ENCODE measurements around the gene EPS15. TPM values are rescaled to one million over a fixed set of nuclear protein-coding genes. Genes with fewer than 3 reads are reported as not detected.

The EPS15 gene
- total and polyA plus RNA-seq, 2 experiments from 2014 or later: 31.0 to 76.5 TPM

- H3K36me3 Mint-ChIP-seq (ENCODE audit: low read depth): no peaks in the 10 kb centered on the region
- Histone ChIP-seq H3K4me3 (no peak overlapping the region), H3K9me2 (ENCODE audit: insufficient read depth) (no peaks in the 10 kb centered on the region), H3K4me2 (no peak overlapping the region), H3K79me2 (replicated peaks; ENCODE audit: insufficient read depth) (no peaks in the 10 kb centered on the region), H3K27me3 (ENCODE audit: insufficient read depth) (no peaks in the 10 kb centered on the region), H3K27ac (ENCODE audit: low read depth) (no peak overlapping the region), H4K20me1 (replicated peaks; ENCODE audit: insufficient read depth) (no peaks in the 10 kb centered on the region), H3K36me3 (ENCODE audit: insufficient read depth) (no peaks in the 10 kb centered on the region), H2AFZ (no peak overlapping the region), H3K4me1 (ENCODE audit: insufficient read depth) (no peaks in the 10 kb centered on the region), H3F3A (replicated peaks; ENCODE audit: low read depth) (no peaks in the 10 kb centered on the region)
- DNase-seq (ENCODE audit: low spot score): no peak
- H3K27ac Mint-ChIP-seq: no peak overlapping the region
- no peaks in the 10 kb centered on the region for H3K4me1 Mint-ChIP-seq
- no peak for TF ChIP-seq REST (IDR thresholded peaks at IDR 0.05; ENCODE audit: unreplicated experiment)
- no peak for TF ChIP-seq ZNF114 (CRISPR knock-in tag; IDR thresholded peaks at IDR 0.05)
- TF ChIP-seq JUNB (IDR thresholded peaks at IDR 0.05; ENCODE audit: unreplicated experiment): no peak
- no peak for TF ChIP-seq STAT1 (IDR thresholded peaks at IDR 0.05; ENCODE audit: unreplicated experiment)
- TF ChIP-seq, protein P1, sequence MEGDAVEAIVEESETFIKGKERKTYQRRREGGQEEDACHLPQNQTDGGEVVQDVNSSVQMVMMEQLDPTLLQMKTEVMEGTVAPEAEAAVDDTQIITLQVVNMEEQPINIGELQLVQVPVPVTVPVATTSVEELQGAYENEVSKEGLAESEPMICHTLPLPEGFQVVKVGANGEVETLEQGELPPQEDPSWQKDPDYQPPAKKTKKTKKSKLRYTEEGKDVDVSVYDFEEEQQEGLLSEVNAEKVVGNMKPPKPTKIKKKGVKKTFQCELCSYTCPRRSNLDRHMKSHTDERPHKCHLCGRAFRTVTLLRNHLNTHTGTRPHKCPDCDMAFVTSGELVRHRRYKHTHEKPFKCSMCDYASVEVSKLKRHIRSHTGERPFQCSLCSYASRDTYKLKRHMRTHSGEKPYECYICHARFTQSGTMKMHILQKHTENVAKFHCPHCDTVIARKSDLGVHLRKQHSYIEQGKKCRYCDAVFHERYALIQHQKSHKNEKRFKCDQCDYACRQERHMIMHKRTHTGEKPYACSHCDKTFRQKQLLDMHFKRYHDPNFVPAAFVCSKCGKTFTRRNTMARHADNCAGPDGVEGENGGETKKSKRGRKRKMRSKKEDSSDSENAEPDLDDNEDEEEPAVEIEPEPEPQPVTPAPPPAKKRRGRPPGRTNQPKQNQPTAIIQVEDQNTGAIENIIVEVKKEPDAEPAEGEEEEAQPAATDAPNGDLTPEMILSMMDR (conservative IDR thresholded peaks at IDR 0.05; ENCODE audit: low read depth in 2 of 2): no peak
- no peak for TF ChIP-seq ETS1 (IDR thresholded peaks at IDR 0.05)
- no peak for TF ChIP-seq EZH2phosphoT487 (IDR thresholded peaks at IDR 0.05; ENCODE audit: unreplicated experiment)
- TF ChIP-seq POLR2AphosphoS5 (IDR thresholded peaks at IDR 0.05; ENCODE audit: low read depth): no peak
- TF ChIP-seq, protein P2, sequence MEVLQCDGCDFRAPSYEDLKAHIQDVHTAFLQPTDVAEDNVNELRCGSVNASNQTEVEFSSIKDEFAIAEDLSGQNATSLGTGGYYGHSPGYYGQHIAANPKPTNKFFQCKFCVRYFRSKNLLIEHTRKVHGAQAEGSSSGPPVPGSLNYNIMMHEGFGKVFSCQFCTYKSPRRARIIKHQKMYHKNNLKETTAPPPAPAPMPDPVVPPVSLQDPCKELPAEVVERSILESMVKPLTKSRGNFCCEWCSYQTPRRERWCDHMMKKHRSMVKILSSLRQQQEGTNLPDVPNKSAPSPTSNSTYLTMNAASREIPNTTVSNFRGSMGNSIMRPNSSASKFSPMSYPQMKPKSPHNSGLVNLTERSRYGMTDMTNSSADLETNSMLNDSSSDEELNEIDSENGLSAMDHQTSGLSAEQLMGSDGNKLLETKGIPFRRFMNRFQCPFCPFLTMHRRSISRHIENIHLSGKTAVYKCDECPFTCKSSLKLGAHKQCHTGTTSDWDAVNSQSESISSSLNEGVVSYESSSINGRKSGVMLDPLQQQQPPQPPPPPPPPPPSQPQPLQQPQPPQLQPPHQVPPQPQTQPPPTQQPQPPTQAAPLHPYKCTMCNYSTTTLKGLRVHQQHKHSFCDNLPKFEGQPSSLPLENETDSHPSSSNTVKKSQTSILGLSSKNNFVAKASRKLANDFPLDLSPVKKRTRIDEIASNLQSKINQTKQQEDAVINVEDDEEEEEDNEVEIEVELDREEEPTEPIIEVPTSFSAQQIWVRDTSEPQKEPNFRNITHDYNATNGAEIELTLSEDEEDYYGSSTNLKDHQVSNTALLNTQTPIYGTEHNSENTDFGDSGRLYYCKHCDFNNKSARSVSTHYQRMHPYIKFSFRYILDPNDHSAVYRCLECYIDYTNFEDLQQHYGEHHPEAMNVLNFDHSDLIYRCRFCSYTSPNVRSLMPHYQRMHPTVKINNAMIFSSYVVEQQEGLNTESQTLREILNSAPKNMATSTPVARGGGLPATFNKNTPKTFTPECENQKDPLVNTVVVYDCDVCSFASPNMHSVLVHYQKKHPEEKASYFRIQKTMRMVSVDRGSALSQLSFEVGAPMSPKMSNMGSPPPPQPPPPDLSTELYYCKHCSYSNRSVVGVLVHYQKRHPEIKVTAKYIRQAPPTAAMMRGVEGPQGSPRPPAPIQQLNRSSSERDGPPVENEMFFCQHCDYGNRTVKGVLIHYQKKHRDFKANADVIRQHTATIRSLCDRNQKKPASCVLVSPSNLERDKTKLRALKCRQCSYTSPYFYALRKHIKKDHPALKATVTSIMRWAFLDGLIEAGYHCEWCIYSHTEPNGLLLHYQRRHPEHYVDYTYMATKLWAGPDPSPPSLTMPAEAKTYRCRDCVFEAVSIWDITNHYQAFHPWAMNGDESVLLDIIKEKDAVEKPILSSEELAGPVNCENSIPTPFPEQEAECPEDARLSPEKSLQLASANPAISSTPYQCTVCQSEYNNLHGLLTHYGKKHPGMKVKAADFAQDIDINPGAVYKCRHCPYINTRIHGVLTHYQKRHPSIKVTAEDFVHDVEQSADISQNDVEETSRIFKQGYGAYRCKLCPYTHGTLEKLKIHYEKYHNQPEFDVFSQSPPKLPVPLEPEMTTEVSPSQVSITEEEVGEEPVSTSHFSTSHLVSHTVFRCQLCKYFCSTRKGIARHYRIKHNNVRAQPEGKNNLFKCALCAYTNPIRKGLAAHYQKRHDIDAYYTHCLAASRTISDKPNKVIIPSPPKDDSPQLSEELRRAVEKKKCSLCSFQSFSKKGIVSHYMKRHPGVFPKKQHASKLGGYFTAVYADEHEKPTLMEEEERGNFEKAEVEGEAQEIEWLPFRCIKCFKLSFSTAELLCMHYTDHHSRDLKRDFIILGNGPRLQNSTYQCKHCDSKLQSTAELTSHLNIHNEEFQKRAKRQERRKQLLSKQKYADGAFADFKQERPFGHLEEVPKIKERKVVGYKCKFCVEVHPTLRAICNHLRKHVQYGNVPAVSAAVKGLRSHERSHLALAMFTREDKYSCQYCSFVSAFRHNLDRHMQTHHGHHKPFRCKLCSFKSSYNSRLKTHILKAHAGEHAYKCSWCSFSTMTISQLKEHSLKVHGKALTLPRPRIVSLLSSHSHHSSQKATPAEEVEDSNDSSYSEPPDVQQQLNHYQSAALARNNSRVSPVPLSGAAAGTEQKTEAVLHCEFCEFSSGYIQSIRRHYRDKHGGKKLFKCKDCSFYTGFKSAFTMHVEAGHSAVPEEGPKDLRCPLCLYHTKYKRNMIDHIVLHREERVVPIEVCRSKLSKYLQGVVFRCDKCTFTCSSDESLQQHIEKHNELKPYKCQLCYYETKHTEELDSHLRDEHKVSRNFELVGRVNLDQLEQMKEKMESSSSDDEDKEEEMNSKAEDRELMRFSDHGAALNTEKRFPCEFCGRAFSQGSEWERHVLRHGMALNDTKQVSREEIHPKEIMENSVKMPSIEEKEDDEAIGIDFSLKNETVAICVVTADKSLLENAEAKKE (CRISPR knock-in tag; IDR thresholded peaks at IDR 0.05): no peak
- TF ChIP-seq CREB1 (CRISPR knock-in tag; IDR thresholded peaks at IDR 0.05; ENCODE audit: low read depth): no peak
- no peak for TF ChIP-seq NANOG (IDR thresholded peaks at IDR 0.05; ENCODE audit: borderline replicate concordance)
- no peak for TF ChIP-seq ZNF331 (CRISPR knock-in tag; IDR thresholded peaks at IDR 0.05; ENCODE audit: low read depth)
- no peak for TF ChIP-seq EZH2 (IDR thresholded peaks at IDR 0.05; ENCODE audit: low read depth, unreplicated experiment)
- no peaks in the 10 kb centered on the region for H3K9me3 Mint-ChIP-seq
- H3K27me3 Mint-ChIP-seq (ENCODE audit: insufficient read depth, low read depth, poor library complexity): no peaks in the 10 kb centered on the region
- ATAC-seq: no peak
- H3K4me3 Mint-ChIP-seq: no peak overlapping the region
Measured at GRCh38 chr1:51439895-51440294, 79.2 kb downstream of the EPS15 start.
